GM19438 (cell line): Measurements from ENCODE around the gene SMO.
"Not testable (repeated sequence)": the region's sequence is repeated elsewhere in the genome, so short reads cannot be mapped to it uniquely, and the experiment has no call there.

Source experiments
- ATAC-seq: cut with Tn5 transposase; IDR thresholded peaks from one replicate; pipeline ENCODE4 v1.9.1; 2021; ENCODE audit warnings: low read depth; ENCODE audit not compliant: unreplicated experiment

The SMO gene

GRCh38 chr7:129227646-129228578 is 39.5 kb downstream of the SMO start:
- ATAC-seq: no peak

- ATAC-seq: no peak
These were observed 40.2 kb downstream of the SMO start for GRCh38 chr7:129228633-129229032.

- no peak for ATAC-seq
These were observed 43.2 kb downstream of the SMO start for GRCh38 chr7:129231666-129232065.

- ATAC-seq: no peak
These were observed 50.1 kb downstream of the SMO start for GRCh38 chr7:129238546-129238945.

- no peak for ATAC-seq
These were observed 51.8 kb downstream of the SMO start for GRCh38 chr7:129240119-129240820.

GRCh38 chr7:129244220-129244619 is 55.8 kb downstream of the SMO start:
- no peak for ATAC-seq

GRCh38 chr7:129245533-129245932 is 57.1 kb downstream of the SMO start:
- ATAC-seq: no peak

- ATAC-seq: no peak
These were observed 58.7 kb downstream of the SMO start for GRCh38 chr7:129247087-129247486.

- no peak for ATAC-seq
These were observed 63.7 kb downstream of the SMO start for GRCh38 chr7:129252128-129252527.

- not testable (repeated sequence) for ATAC-seq
These were observed 64.2 kb downstream of the SMO start for GRCh38 chr7:129252603-129253002.

- no peak for ATAC-seq
These were observed 67.4 kb downstream of the SMO start for GRCh38 chr7:129255800-129256199.

GRCh38 chr7:129256221-129256620 is 67.8 kb downstream of the SMO start:
- ATAC-seq: no peak

GRCh38 chr7:129257168-129257567 is 68.7 kb downstream of the SMO start:
- ATAC-seq: no peak

- no peak for ATAC-seq
These were observed 70.4 kb downstream of the SMO start for GRCh38 chr7:129258649-129259389.

- ATAC-seq: no peak
These were observed 73.9 kb downstream of the SMO start for GRCh38 chr7:129262324-129262723.
